ENCODE data around the gene ENTHD1. TPM values are rescaled to one million over a fixed set of nuclear protein-coding genes. Genes with fewer than 3 reads are reported as not detected.

The ENTHD1 gene
- total RNA-seq, 2 donors from 2014 or later = not detected

DNA sequence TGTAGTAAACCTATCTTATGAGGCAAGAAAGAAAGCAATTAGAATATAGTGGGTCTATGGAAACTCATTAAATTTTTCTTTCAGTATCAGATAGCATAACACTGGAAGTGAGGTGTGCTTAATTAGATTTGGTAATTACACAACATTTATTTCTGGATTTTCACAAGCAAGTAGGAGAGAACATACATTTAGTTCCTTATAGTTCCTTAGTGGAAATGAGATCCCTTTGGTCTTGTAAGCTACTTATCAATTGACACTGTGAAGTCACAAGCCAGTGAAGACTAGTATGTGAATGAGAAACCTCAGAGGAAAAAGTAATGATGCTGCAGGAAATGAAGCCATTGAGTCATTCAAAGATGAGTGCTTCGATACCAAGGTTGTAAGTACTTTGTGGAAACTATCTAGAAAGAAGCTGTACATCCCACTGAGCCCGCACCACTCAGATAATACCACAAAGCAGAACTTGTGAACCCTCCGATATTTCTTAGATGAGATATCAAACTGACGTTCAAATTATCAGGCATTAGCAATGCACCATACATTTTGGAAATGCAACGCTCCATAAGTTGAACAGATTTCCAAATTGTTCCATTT is 53.5 kb downstream of the ENTHD1 start:
- H3K4me1 Mint-ChIP-seq = peaks cover 13% of the 10 kb centered on the region
- H3K9me3 ChIP-seq (ENCODE audit: control insufficient read depth, low read length, poor library complexity, severe bottlenecking) = no peaks in the 10 kb centered on the region
- DNase-seq (no peak), ATAC-seq (peak; percentile 72)
- H3K36me3 Mint-ChIP-seq (ENCODE audit: low read depth) = no peaks in the 10 kb centered on the region
- no peak overlapping the region for H3K4me3 Mint-ChIP-seq
- H3K27ac Mint-ChIP-seq = peak overlapping the region; percentile 67
- H3K27me3 Mint-ChIP-seq = no peaks in the 10 kb centered on the region

DNA sequence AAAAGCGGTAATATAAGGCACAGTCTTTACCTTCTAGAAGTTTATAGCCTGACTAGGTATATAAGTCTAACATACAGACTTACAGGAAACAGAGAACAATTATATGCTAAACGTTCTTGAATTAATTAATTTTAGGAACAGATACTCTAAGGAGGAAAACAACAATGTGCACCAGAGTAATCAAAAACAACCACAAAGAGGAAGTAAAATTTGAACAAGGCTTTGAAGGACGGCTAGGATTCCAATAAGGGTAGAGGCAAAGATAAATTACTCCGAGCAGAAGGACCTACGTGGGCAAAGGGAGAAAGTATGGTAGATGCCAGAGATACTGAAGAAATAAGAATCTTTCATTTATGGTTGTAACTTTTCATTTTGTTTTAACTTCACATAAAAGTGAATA is 54.4 kb downstream of the ENTHD1 start:
- Mint-ChIP-seq H3K27me3 (no peaks in the 10 kb centered on the region), H3K4me1 (peaks cover 13% of the 10 kb centered on the region), H3K4me3 (no peak overlapping the region), H3K36me3 (ENCODE audit: low read depth) (no peaks in the 10 kb centered on the region), H3K27ac (peak overlapping the region; percentile 67)
- no peak for DNase-seq
- no peaks in the 10 kb centered on the region for H3K9me3 ChIP-seq (ENCODE audit: control insufficient read depth, low read length, poor library complexity, severe bottlenecking)
- no peak for ATAC-seq

DNA sequence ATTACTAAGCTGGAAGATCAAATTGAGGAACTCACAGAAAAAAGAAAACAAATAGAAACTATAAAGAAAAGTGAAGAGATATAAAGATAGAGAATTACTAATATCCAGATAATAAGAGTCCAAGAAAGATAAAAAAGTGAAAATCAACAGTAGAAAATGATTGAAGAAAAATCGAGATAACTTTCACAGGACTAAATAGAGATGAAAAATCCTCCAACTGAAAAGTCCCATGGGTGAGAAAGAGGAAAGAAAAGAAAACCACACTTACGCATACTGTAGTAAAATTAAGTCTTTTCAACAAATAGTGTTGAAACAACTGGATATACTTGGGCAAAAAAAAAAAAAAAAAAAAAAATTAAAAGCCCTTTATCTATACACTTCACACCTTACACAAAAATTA is 60.0 kb downstream of the ENTHD1 start:
- Mint-ChIP-seq H3K27me3 (peaks cover 7% of the 10 kb centered on the region), H3K4me3 (no peak overlapping the region), H3K27ac (no peak overlapping the region), H3K36me3 (ENCODE audit: low read depth) (no peaks in the 10 kb centered on the region), H3K4me1 (peaks cover 14% of the 10 kb centered on the region)
- ATAC-seq = no peak
- H3K9me3 ChIP-seq (ENCODE audit: control insufficient read depth, low read length, poor library complexity, severe bottlenecking) = no peaks in the 10 kb centered on the region
- DNase-seq = no peak

DNA sequence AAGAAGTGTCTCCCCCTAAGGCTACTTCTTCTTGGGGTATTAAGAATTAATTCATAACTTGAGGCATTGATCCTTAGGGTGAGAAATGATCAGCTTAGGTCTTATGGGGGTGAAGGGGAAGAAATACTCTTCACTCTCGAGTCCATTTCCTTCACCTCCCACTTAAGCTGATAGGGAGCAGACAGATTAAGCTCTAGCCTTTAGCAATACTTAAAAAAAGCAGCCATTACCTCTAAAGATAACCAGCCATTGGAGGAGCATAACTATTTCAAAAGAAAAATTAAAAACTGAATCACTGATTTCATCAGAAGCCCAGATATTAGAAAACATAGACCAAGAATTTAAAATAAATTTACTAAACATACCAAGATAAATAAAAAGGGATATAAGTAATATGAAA is 60.5 kb downstream of the ENTHD1 start:
- no peaks in the 10 kb centered on the region for H3K36me3 Mint-ChIP-seq (ENCODE audit: low read depth)
- no peaks in the 10 kb centered on the region for H3K9me3 ChIP-seq (ENCODE audit: control insufficient read depth, low read length, poor library complexity, severe bottlenecking)
- H3K4me1 Mint-ChIP-seq = peaks cover 16% of the 10 kb centered on the region
- no peak overlapping the region for H3K4me3 Mint-ChIP-seq
- ATAC-seq (no peak), DNase-seq (no peak)
- peaks cover 7% of the 10 kb centered on the region for H3K27me3 Mint-ChIP-seq
- no peak overlapping the region for H3K27ac Mint-ChIP-seq

DNA sequence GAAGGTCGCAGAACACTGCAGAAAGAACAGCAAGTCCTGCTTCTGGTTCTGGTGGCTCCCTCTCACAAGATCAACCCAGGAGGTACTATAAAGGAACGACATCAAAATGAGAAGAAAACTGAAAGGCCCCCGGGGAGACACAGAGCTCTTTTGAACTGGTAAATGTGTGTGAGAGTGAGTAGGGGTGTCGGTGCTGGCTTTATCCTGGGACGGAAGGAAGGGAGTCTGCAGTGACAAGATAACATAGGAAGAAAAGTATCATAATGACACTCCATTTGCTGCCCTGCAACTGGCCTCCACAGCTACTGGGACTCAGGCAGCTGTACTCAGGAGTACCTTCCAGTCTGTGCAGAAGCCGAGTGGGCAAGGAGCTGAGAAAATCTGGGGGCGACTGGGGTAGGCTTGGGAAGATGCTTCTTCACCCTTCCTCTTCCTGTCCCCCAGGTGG is 60.9 kb downstream of the ENTHD1 start:
- Mint-ChIP-seq H3K27ac (no peak overlapping the region), H3K36me3 (ENCODE audit: low read depth) (no peaks in the 10 kb centered on the region), H3K27me3 (peaks cover 7% of the 10 kb centered on the region), H3K4me3 (no peak overlapping the region), H3K4me1 (peaks cover 16% of the 10 kb centered on the region)
- H3K9me3 ChIP-seq (ENCODE audit: control insufficient read depth, low read length, poor library complexity, severe bottlenecking) = no peaks in the 10 kb centered on the region
- DNase-seq (no peak), ATAC-seq (no peak)

DNA sequence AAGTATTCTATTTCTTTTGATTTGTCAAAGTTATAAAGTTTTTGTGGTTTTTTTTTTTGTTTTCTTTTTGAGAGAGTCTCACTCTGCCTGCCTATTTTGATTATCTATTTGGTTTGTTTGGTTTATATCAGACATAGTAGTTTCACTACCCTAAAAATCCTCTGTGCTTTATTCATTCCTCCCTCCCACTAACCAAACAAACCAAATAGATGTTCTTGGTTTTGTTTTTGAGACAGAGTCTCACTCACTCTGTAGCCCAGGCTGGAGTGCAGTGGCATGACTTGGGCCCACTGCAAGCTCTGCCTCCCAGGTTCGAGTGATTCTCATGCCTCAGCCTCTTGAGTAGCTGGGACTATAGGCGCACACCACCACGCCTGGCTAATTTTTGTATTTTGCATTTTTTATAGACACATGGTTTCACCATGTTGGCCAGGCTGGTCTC is 67.9 kb downstream of the ENTHD1 start:
- H3K27ac Mint-ChIP-seq = no peak overlapping the region
- peaks cover 2% of the 10 kb centered on the region for H3K27me3 Mint-ChIP-seq
- no peak for DNase-seq

DNA sequence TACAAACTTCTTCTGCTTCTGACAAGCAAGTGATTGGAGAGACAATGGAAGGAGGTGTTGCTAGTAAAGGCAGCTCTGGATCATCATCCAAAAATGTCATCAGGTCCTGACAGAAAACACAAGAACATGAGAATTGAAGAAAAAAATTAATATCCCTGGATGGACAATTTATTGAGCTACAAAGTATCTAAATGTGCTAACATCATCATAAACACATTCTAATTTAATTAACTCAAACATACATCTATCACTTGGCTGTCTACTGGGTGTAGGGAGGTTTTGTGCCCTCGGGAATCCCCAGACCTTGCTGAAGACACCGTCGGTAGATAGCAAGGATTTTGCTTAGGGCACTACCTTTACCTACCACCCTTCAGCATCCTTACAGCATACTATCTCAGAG is 72.6 kb downstream of the ENTHD1 start:
- no peak overlapping the region for H3K4me3 Mint-ChIP-seq

More for the DNA sequence above, 67.9 kb downstream of the ENTHD1 start:
- Mint-ChIP-seq H3K4me3 (no peak overlapping the region), H3K4me1 (peaks cover 5% of the 10 kb centered on the region), H3K36me3 (ENCODE audit: low read depth) (no peaks in the 10 kb centered on the region)
- H3K9me3 ChIP-seq (ENCODE audit: control insufficient read depth, low read length, poor library complexity, severe bottlenecking) = no peaks in the 10 kb centered on the region
- ATAC-seq = no peak

DNA sequence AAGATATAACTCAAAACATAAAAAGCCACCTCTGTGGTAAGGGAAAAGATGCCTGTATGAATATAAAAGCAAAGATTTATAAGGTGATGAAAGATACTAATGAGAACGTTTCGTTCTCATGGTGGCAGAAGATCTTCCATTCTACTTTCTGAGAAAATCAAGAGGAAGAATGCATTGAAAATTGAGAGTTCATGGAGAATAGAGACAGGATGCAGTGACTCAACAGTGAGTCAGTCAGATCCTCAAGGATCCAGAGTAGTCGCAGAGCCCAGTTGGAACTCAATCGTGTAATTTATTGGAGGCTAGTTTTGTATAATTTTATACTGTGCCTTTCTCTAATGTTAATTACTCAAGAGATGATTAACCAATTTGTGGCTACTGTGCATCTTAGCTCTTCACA is 73.3 kb downstream of the ENTHD1 start:
- Mint-ChIP-seq H3K27ac (no peak overlapping the region), H3K36me3 (ENCODE audit: low read depth) (no peaks in the 10 kb centered on the region), H3K4me1 (no peaks in the 10 kb centered on the region), H3K27me3 (no peaks in the 10 kb centered on the region), H3K4me3 (no peak overlapping the region)
- no peaks in the 10 kb centered on the region for H3K9me3 ChIP-seq (ENCODE audit: control insufficient read depth, low read length, poor library complexity, severe bottlenecking)
- ATAC-seq = no peak
- no peak for DNase-seq

More for the DNA sequence above, 72.6 kb downstream of the ENTHD1 start:
- Mint-ChIP-seq H3K4me1 (no peaks in the 10 kb centered on the region), H3K27ac (no peak overlapping the region), H3K36me3 (ENCODE audit: low read depth) (no peaks in the 10 kb centered on the region), H3K27me3 (no peaks in the 10 kb centered on the region)
- no peaks in the 10 kb centered on the region for H3K9me3 ChIP-seq (ENCODE audit: control insufficient read depth, low read length, poor library complexity, severe bottlenecking)
- no peak for DNase-seq
- ATAC-seq = no peak

DNA sequence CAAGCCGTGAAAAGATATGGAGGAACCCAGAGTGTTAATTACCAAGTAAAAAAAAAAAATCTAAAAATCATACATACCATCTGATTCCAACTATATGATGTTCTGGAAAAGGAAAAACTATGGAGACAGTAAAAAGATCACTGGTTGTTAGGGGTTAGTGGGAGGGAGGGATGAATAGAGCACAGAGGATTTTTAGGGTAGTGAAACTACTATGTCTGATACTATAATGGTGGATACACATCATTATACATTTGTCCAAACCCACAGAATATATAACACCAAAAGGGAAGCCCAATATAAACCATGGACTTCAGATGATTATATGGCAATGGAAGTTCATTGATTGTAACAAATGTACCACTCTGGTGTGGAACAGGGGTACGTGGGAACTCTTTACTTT is 74.1 kb downstream of the ENTHD1 start:
- no peaks in the 10 kb centered on the region for H3K9me3 ChIP-seq (ENCODE audit: control insufficient read depth, low read length, poor library complexity, severe bottlenecking)
- H3K4me1 Mint-ChIP-seq = no peaks in the 10 kb centered on the region
- no peaks in the 10 kb centered on the region for H3K36me3 Mint-ChIP-seq (ENCODE audit: low read depth)
- no peaks in the 10 kb centered on the region for H3K27me3 Mint-ChIP-seq
- no peak overlapping the region for H3K27ac Mint-ChIP-seq
- no peak overlapping the region for H3K4me3 Mint-ChIP-seq
- ATAC-seq (no peak), DNase-seq (no peak)

DNA sequence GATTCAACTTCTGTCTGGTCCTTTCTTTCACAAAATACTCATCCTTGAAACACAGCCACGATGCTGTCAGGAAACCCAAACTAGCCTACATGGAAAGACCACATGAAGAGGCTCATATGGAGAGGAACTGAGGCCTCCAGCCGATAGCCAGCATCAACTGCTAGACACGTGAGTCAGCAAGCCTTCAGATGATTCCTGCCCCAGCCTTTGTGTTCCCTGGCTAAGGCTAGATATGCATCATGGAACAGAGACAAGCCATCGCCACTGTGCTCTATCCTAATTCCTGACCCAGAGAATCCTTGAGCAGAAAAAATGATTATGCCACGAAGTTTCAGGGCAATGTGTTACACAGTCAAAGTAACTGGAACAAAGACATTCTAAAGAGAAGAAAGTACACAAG is 75.5 kb downstream of the ENTHD1 start:
- DNase-seq = no peak
- no peak for ATAC-seq
- Mint-ChIP-seq H3K36me3 (ENCODE audit: low read depth) (no peaks in the 10 kb centered on the region), H3K27me3 (no peaks in the 10 kb centered on the region), H3K4me3 (no peak overlapping the region), H3K27ac (no peak overlapping the region), H3K4me1 (no peaks in the 10 kb centered on the region)
- no peaks in the 10 kb centered on the region for H3K9me3 ChIP-seq (ENCODE audit: control insufficient read depth, low read length, poor library complexity, severe bottlenecking)

DNA sequence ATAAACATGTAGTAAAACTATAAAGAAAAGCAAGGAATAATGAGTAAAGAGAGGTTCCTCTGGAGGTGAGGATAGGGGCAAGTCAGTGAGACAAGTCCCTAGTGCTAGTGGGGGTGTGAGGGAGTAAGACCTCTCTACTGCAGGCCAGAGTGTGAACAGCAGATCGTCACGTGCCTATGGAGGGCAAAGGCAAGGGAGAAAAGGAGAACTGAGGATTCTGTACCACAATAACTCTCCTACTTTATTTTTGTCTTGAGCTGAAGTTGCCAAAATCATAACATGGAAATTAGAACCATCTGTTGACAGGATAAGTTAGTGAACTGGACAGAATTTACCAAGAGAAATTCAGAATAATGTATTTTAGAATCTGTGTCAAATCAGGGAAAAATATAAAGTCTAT is 77.6 kb downstream of the ENTHD1 start:
- no peaks in the 10 kb centered on the region for H3K9me3 ChIP-seq (ENCODE audit: control insufficient read depth, low read length, poor library complexity, severe bottlenecking)
- Mint-ChIP-seq H3K27ac (no peak overlapping the region), H3K4me1 (no peaks in the 10 kb centered on the region), H3K4me3 (no peak overlapping the region), H3K27me3 (peaks cover 4% of the 10 kb centered on the region), H3K36me3 (ENCODE audit: low read depth) (peaks cover 4% of the 10 kb centered on the region)
- DNase-seq = no peak
- no peak for ATAC-seq

DNA sequence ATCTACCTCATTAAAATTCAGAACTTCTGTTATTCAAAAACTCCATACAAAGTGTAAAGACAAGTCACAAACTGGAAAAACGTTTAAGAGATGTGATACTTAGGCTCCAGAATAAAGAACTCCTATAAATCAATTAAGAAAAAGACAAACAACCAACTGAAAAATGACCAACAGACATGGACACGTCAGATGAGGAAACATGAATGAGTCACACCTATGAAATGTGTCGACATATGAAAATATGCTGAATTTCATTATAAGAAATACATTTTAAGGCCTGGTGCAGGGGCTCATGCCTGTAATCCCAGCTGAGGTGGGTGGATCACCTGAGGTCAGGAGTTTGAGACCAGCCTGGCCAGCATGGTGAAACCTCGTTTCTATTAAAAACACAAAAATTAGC is 78.7 kb downstream of the ENTHD1 start:
- DNase-seq = no peak
- H3K4me3 Mint-ChIP-seq = no peak overlapping the region
- ATAC-seq = no peak
- H3K36me3 Mint-ChIP-seq (ENCODE audit: low read depth) = peaks cover 4% of the 10 kb centered on the region
- H3K27ac Mint-ChIP-seq = no peak overlapping the region
- peaks cover 4% of the 10 kb centered on the region for H3K27me3 Mint-ChIP-seq
- H3K9me3 ChIP-seq (ENCODE audit: control insufficient read depth, low read length, poor library complexity, severe bottlenecking) = no peaks in the 10 kb centered on the region
- no peaks in the 10 kb centered on the region for H3K4me1 Mint-ChIP-seq

DNA sequence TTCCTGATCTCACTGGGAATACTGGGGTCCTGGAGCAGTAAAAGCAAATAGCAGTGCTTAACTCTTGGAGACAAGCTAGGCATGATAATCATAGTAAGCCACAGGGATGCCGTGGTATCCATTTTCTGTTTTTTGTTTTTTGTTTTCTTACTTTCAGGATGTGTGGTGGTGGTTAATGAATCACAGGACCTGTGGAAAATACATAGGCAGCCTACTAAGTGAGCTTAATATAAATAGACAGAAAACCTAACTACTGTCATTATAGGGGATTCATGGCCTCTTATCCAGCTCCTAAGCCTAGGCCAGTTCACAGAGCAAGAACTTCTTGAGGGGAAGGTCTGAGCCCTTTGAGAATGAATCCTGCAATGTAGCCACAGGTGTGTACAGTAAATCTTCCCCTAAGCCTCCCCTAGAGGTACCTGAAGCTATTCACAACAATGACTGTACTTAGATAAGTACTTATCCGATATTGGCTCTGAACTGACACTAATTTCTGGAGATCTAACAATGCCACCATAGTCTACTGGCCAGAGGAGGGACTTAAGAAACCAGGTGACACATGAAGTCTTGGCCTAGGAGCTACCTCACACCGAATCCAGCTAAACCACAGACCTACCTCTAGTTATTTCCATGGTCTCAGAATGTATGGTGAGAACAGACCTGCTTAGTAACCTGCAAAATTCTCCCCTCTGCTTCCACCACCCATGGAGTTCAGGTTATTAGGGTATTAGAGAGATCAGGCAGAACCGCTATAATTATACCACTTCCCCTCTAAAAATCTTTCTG is 83.6 kb downstream of the ENTHD1 start:
- Mint-ChIP-seq H3K27me3 (peaks cover 32% of the 10 kb centered on the region), H3K4me1 (peaks cover 18% of the 10 kb centered on the region), H3K4me3 (no peak overlapping the region), H3K36me3 (ENCODE audit: low read depth) (peaks cover 8% of the 10 kb centered on the region), H3K27ac (no peak overlapping the region)
- no peak for DNase-seq
- no peak for ATAC-seq
- H3K9me3 ChIP-seq (ENCODE audit: control insufficient read depth, low read length, poor library complexity, severe bottlenecking) = no peaks in the 10 kb centered on the region

DNA sequence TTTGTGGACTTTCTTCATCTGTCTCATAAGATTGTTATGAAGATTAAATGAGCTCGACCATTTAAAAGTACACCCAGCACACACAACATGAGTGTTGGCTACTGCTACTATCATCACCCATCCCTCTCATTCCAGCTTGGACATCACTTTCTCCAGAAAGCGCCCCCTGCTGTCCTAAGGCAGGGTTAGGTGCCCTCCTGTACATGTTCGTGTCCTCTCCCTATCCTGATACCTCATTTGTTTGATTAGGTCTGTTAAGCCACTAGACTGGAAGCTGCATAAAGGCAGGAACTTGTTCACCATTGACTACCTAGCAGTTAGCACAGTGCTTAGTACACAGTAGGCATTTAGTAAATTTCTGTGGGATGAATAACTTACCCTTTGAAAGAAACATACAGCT is 85.5 kb downstream of the ENTHD1 start:
- ATAC-seq = no peak
- Mint-ChIP-seq H3K4me3 (no peak overlapping the region), H3K4me1 (peaks cover 19% of the 10 kb centered on the region), H3K27ac (no peak overlapping the region), H3K27me3 (peaks cover 37% of the 10 kb centered on the region), H3K36me3 (ENCODE audit: low read depth) (peaks cover 12% of the 10 kb centered on the region)
- H3K9me3 ChIP-seq (ENCODE audit: control insufficient read depth, low read length, poor library complexity, severe bottlenecking) = no peaks in the 10 kb centered on the region
- DNase-seq = no peak
